ENCODE measurements around the gene PCNP. TPM values are rescaled to one million over a fixed set of nuclear protein-coding genes. Genes with fewer than 3 reads are reported as not detected.
A peak's percentile ranks its signal among the peaks of the same experiment; 100 is the strongest.

PCNP gene
- total and polyA plus RNA-seq, 2 donors (not counting 3 experiments of a cell fraction or from before 2014, with no cell fraction given), result 22.7 to 137 TPM

- Histone ChIP-seq H4K20me1 (replicated peaks; ENCODE audit: control insufficient read depth, extremely low read depth, insufficient read depth, low read length) (no peaks in the 10 kb centered on the region), H2AFZ (ENCODE audit: low read depth, low read length) (peak overlapping the region; percentile 53), H3K27me3 (ENCODE audit: control insufficient read depth in 2 of 2, insufficient read depth in 2 of 2, low read length in 2 of 2) (no peaks in the 10 kb centered on the region), H3K9me1 (replicated peaks; ENCODE audit: control insufficient read depth, extremely low read depth, insufficient read depth, low read length) (no peaks in the 10 kb centered on the region), H3K27ac (ENCODE audit: insufficient read depth, low read depth, low read length) (peak overlapping the region; percentile 58), H3K9me3 (replicated peaks; ENCODE audit: control insufficient read depth, insufficient read depth, low read length) (no peaks in the 10 kb centered on the region), H3K4me2 (ENCODE audit: insufficient read depth, low read length) (peak overlapping the region; percentile 55), H3K9ac (replicated peaks; ENCODE audit: extremely low read depth, insufficient read depth, low read length) (no peak overlapping the region), H3K79me2 (ENCODE audit: control insufficient read depth, insufficient read depth, low read length) (no peaks in the 10 kb centered on the region), H3K4me3 (replicated peaks in 1 of 3; ENCODE audit: insufficient read depth in 1 of 3, low read depth in 1 of 3, low read length in 3 of 3) (no peak overlapping the region), H3K36me3 (ENCODE audit: control insufficient read depth in 2 of 2, extremely low read depth in 1 of 2, insufficient read depth in 2 of 2, low read length in 2 of 2) (no peaks in the 10 kb centered on the region), H3K4me1 (ENCODE audit: control insufficient read depth, extremely low read depth, insufficient read depth, low read length) (peaks cover 32% of the 10 kb centered on the region)
- peak; percentile 31 for TF ChIP-seq JUN (IDR thresholded peaks at IDR 0.05; ENCODE audit: borderline replicate concordance, insufficient read depth, insufficient read length, low read depth)
- TF ChIP-seq CTCF (IDR thresholded peaks at IDR 0.05; ENCODE audit: extremely low read depth in 1 of 2, insufficient read depth in 1 of 2, low read depth in 1 of 2, low read length in 2 of 2), result no peak
- peak; percentile 70 for TF ChIP-seq FOS (IDR thresholded peaks at IDR 0.05; ENCODE audit: borderline replicate concordance, insufficient read depth, low read length)
- TF ChIP-seq GATA2 (IDR thresholded peaks at IDR 0.05; ENCODE audit: insufficient read depth, insufficient read length, low read depth, low read length), result peak; percentile 41
- FAIRE-seq, result peak; percentile 37
- ChIA-PET CTCF (no interaction called here), POLR2A (interaction anchor here (0.7 kb wide), 1 partner anchor 223 kb away, joined by 9 read pairs; no protein-coding TSS in a partner anchor)
- intact Hi-C loops (cut with micrococcal nuclease) (no loop called here), dilution Hi-C loops (cut with MboI; ENCODE audit: extremely low pct_ligation_motif_present, low sequenced_read_pairs) (no loop called here)
- BruUV-seq (replicated peaks), result TSS peak; percentile 43
- peak; percentile 56 for DNase-seq (ENCODE audit: low read depth, low spot score)
Observed at GRCh38 chr3:101531473-101532086, 42.4 kb upstream of the PCNP start.
